MM.1S (cell line): ENCODE measurements around the gene C15orf62.

Source experiments
- EZH2 ChIP-seq: fragments of 300-600 bp; sonication (generic); optimal IDR thresholded peaks from 2 replicates; pipeline ENCODE3; 2017; ENCODE audit warnings: low read depth, mild to moderate bottlenecking, antibody characterized with exemption, low read length, mixed read lengths
- EZH2phosphoT487 ChIP-seq: fragments of 300-600 bp; sonication (generic); IDR thresholded peaks from 2 replicates; pipeline ENCODE4 v1.6.1; 2018; ENCODE audit warnings: antibody characterized with exemption, low read length
- TF ChIP-seq, protein P1 (sequence below): fragments of 300-600 bp; sonication (generic); IDR thresholded peaks from 2 replicates; pipeline ENCODE4 v1.5.1; 2016; ENCODE audit warnings: antibody characterized with exemption, low read length, mixed read lengths

DNA sequence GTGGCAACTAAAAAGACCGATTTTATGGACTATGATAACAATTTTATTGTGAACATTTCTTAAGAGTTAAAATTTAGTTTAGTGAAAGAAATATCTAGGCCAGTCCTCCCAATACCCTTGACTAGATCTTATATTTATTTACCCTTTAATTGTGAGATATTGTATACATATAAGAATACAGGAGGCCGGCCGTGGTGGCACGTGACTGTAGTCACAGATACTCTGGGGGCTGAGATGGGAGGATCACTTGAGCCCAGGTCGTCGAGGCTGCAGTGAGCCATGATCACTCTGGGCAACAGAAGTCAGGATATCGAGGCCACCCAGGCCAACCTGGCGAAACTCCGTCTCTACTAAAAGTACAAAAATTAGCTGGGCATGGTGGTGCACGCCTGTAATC is 14.0 kb upstream of the C15orf62 start:
- TF ChIP-seq EZH2phosphoT487: no peak
- TF ChIP-seq, protein P1, sequence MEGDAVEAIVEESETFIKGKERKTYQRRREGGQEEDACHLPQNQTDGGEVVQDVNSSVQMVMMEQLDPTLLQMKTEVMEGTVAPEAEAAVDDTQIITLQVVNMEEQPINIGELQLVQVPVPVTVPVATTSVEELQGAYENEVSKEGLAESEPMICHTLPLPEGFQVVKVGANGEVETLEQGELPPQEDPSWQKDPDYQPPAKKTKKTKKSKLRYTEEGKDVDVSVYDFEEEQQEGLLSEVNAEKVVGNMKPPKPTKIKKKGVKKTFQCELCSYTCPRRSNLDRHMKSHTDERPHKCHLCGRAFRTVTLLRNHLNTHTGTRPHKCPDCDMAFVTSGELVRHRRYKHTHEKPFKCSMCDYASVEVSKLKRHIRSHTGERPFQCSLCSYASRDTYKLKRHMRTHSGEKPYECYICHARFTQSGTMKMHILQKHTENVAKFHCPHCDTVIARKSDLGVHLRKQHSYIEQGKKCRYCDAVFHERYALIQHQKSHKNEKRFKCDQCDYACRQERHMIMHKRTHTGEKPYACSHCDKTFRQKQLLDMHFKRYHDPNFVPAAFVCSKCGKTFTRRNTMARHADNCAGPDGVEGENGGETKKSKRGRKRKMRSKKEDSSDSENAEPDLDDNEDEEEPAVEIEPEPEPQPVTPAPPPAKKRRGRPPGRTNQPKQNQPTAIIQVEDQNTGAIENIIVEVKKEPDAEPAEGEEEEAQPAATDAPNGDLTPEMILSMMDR: no peak
- no peak for TF ChIP-seq EZH2
